Endothelial cell of umbilical vein (primary cell): ENCODE results near the gene ANKRD34B. TPM values are rescaled to one million over a fixed set of nuclear protein-coding genes. Genes with fewer than 3 reads are reported as not detected.

ENCODE experiments used
- BruUV-seq: library from RNA; stranded (reverse); fragments of 400-500 nt; replicated peaks from 2 replicates; lab custom pipeline; 2021; lab: Mats Ljungman, UMichigan
- CTCF ChIA-PET: fragments of 300-600, 350-600 bp; sonication (Branson Sonifier 250); formaldehyde crosslinking; loops from one replicate; lab custom pipeline; 2021; ENCODE audit warnings: antibody characterized with exemption, inconsistent platforms; lab: Charles Lee
- POLR2A ChIA-PET: fragments of 300-600, 350-600 bp; sonication (Branson Sonifier 250); formaldehyde crosslinking; loops from one replicate; lab custom pipeline; 2021; ENCODE audit warnings: antibody characterized with exemption, inconsistent platforms; lab: Charles Lee
- DNase-seq: peaks from one replicate; pipeline ENCODE4 v3.0.0-alpha.2; 2011; ENCODE audit warnings: low read depth, low spot score
- FAIRE-seq: peaks from 2 replicates; lab custom pipeline; 2011; peaks lifted over from hg19 to GRCh38; lab: Jason Lieb, UNC
- H2AFZ ChIP-seq: 2 replicates; pipeline ENCODE4 v1.6.0; 2012; ENCODE audit warnings: low read depth, low read length, control low read depth, inconsistent platforms
- H3K27ac ChIP-seq: 2 replicates; pipeline ENCODE4 v1.5.1; 2011; ENCODE audit warnings: low read depth, mild to moderate bottlenecking, control low read depth, low read length, moderate library complexity; ENCODE audit not compliant: insufficient read depth
- H3K27me3 ChIP-seq, 2 experiments: 2 replicates each; pipeline versions ENCODE4 v1.6.0 to v1.6.1; 2011; ENCODE audit warnings: low read length in 2 of 2, mixed read lengths in 1 of 2; ENCODE audit not compliant: control insufficient read depth in 2 of 2, insufficient read depth in 2 of 2
- H3K36me3 ChIP-seq, 2 experiments: 2 replicates in 1 of 2; 3 replicates in 1 of 2; pipeline ENCODE4 v1.5.1; 2011; ENCODE audit warnings: low read length in 2 of 2, mild to moderate bottlenecking in 1 of 2, moderate library complexity in 1 of 2; ENCODE audit not compliant: control insufficient read depth in 2 of 2, insufficient read depth in 2 of 2; ENCODE audit errors: extremely low read depth in 1 of 2
- H3K4me1 ChIP-seq: 3 replicates; pipeline ENCODE4 v1.5.1; 2011; ENCODE audit warnings: mild to moderate bottlenecking, low read length; ENCODE audit not compliant: control insufficient read depth, insufficient read depth; ENCODE audit errors: extremely low read depth
- H3K4me2 ChIP-seq: 2 replicates; pipeline ENCODE4 v1.6.1; 2011; ENCODE audit warnings: low read length, control low read depth, mixed read lengths; ENCODE audit not compliant: insufficient read depth
- H3K4me3 ChIP-seq, 3 experiments: fragments of 200-600 bp in 1 of 3; sonication (generic), shearing (Covaris generic) in 1 of 3; replicated peaks in 1 of 3; 2 replicates each; pipeline ENCODE4 v1.5.1; 2011 to 2016; ENCODE audit warnings: control low read depth in 3 of 3, low read length in 3 of 3, mild to moderate bottlenecking in 2 of 3, inconsistent platforms in 1 of 3, low read depth in 1 of 3, moderate library complexity in 1 of 3; ENCODE audit not compliant: insufficient read depth in 1 of 3
- H3K79me2 ChIP-seq: 2 replicates; pipeline ENCODE4 v1.6.0; 2012; ENCODE audit warnings: low read length, inconsistent platforms; ENCODE audit not compliant: control insufficient read depth, insufficient read depth
- H3K9ac ChIP-seq: replicated peaks from 2 replicates; pipeline ENCODE3; 2011; ENCODE audit warnings: low read length, control low read depth; ENCODE audit not compliant: insufficient read depth; ENCODE audit errors: extremely low read depth
- H3K9me1 ChIP-seq: replicated peaks from 3 replicates; pipeline ENCODE4 v1.6.0; 2011; ENCODE audit warnings: mild to moderate bottlenecking, low read length; ENCODE audit not compliant: control insufficient read depth, insufficient read depth; ENCODE audit errors: extremely low read depth
- H3K9me3 ChIP-seq: replicated peaks from 2 replicates; pipeline ENCODE4 v1.5.1; 2012; ENCODE audit warnings: low read length, inconsistent platforms; ENCODE audit not compliant: control insufficient read depth, insufficient read depth
- H4K20me1 ChIP-seq: replicated peaks from 2 replicates; pipeline ENCODE3; 2011; ENCODE audit warnings: mild to moderate bottlenecking, low read length; ENCODE audit not compliant: control insufficient read depth, insufficient read depth; ENCODE audit errors: extremely low read depth
- CTCF ChIP-seq, 2 donors: IDR thresholded peaks; 1 replicate in 1 of 2; 2 replicates in 1 of 2; pipeline ENCODE4 v1.5.1; 2011; ENCODE audit warnings: low read length in 2 of 2, mild to moderate bottlenecking in 2 of 2, moderate library complexity in 2 of 2, control low read depth in 1 of 2, inconsistent platforms in 1 of 2, low read depth in 1 of 2; ENCODE audit not compliant: insufficient read depth in 1 of 2; ENCODE audit errors: extremely low read depth in 1 of 2
- EZH2 ChIP-seq: IDR thresholded peaks from 2 replicates; pipeline ENCODE4 v1.6.1; 2012; ENCODE audit warnings: borderline replicate concordance, low read depth, mild to moderate bottlenecking, moderate library complexity, low read length, inconsistent platforms; ENCODE audit not compliant: severe bottlenecking
- FOS ChIP-seq: IDR thresholded peaks from 2 replicates; pipeline ENCODE4 v1.6.1; 2011; ENCODE audit warnings: mild to moderate bottlenecking, low read length, moderate library complexity, borderline replicate concordance; ENCODE audit not compliant: insufficient read depth
- GATA2 ChIP-seq: IDR thresholded peaks from 2 replicates; pipeline ENCODE4 v1.7.0; 2011; ENCODE audit warnings: low read depth, mild to moderate bottlenecking, moderate library complexity, mixed read lengths, low read length; ENCODE audit not compliant: insufficient read length, insufficient read depth
- JUN ChIP-seq: IDR thresholded peaks from 2 replicates; pipeline ENCODE4 v1.6.1; 2011; ENCODE audit warnings: borderline replicate concordance, low read depth; ENCODE audit not compliant: insufficient read length, insufficient read depth
- MYC ChIP-seq: IDR thresholded peaks from one replicate; pipeline ENCODE4 v1.6.1; 2011; ENCODE audit warnings: mild to moderate bottlenecking, low read depth, low read length
- POLR2A ChIP-seq: IDR thresholded peaks from 2 replicates; pipeline ENCODE4 v1.6.1; 2012; ENCODE audit warnings: low read depth, mild to moderate bottlenecking, control low read depth, low read length
- POLR2AphosphoS5 ChIP-seq: IDR thresholded peaks from 2 replicates; pipeline ENCODE4 v1.6.1; 2012; ENCODE audit warnings: low read depth, mild to moderate bottlenecking, control low read depth, low read length, moderate library complexity; ENCODE audit not compliant: insufficient read depth
- dilution Hi-C: fragments of 300-500 bp; cut with MboI; formaldehyde crosslinking; loops from one replicate; pipeline ENCODE4 v1.15.0; 2019; ENCODE audit warnings: low sequenced_read_pairs; ENCODE audit not compliant: extremely low pct_ligation_motif_present
- intact Hi-C: fragments of 100-400 bp; cut with micrococcal nuclease; formaldehyde crosslinking; loops from one replicate; pipeline ENCODE4 v1.10.0; 2022
- polyA plus RNA-seq, 4 experiments: library from polyadenylated mRNA; depleted of rRNA in 3 of 4; stranded (reverse) in 3 of 4; unstranded in 1 of 4; fragments of >200 nt; gene quantifications; 2 replicates each; pipeline versions ENCODE4 v1.2.1 to v1.2.3, GENCODE V29; 2011 to 2012; ENCODE audit warnings: missing spikeins in 1 of 4
- total RNA-seq: library from RNA; stranded (reverse); gene quantifications from 2 replicates; pipeline ENCODE4 v1.2.3, GENCODE V29; 2021
- TF ChIP-seq, protein P1 (sequence below): IDR thresholded peaks from 2 replicates; pipeline ENCODE4 v1.6.1; 2011; ENCODE audit not compliant: insufficient read depth, insufficient read length

Gene ANKRD34B
- total and polyA plus RNA-seq, 2 donors (not counting 3 experiments of a cell fraction or from before 2014, with no cell fraction given), result not detected

GRCh38 chr5:80576383-80576782 lies 6.3 kb upstream of the ANKRD34B start:
- no peaks in the 10 kb centered on the region for H3K79me2 ChIP-seq
- TF ChIP-seq EZH2 (no peak), JUN (no peak), FOS (no peak), POLR2AphosphoS5 (no peak), POLR2A (no peak), GATA2 (no peak)
- TF ChIP-seq, protein P1, sequence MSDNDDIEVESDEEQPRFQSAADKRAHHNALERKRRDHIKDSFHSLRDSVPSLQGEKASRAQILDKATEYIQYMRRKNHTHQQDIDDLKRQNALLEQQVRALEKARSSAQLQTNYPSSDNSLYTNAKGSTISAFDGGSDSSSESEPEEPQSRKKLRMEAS, result no peak
- H3K27me3 ChIP-seq, result peaks cover 10% of the 10 kb centered on the region in 2 experiments
- intact Hi-C loops, result no loop called here
- ChIA-PET CTCF (no interaction called here), POLR2A (no interaction called here)
- no peak overlapping the region for H3K4me2 ChIP-seq
- no peak overlapping the region for H3K27ac ChIP-seq
- no peak for FAIRE-seq
- dilution Hi-C loops, result no loop called here
- H3K9ac ChIP-seq, result no peak overlapping the region
- no peaks in the 10 kb centered on the region for H3K36me3 ChIP-seq
- no peaks in the 10 kb centered on the region for H3K4me1 ChIP-seq
- DNase-seq, result no peak
- no TSS peak for BruUV-seq
- H3K4me3 ChIP-seq, result no peak overlapping the region
- H3K9me1 ChIP-seq, result no peaks in the 10 kb centered on the region
- H2AFZ ChIP-seq, result no peak overlapping the region
- no peaks in the 10 kb centered on the region for H4K20me1 ChIP-seq
- no peaks in the 10 kb centered on the region for H3K9me3 ChIP-seq

DNA sequence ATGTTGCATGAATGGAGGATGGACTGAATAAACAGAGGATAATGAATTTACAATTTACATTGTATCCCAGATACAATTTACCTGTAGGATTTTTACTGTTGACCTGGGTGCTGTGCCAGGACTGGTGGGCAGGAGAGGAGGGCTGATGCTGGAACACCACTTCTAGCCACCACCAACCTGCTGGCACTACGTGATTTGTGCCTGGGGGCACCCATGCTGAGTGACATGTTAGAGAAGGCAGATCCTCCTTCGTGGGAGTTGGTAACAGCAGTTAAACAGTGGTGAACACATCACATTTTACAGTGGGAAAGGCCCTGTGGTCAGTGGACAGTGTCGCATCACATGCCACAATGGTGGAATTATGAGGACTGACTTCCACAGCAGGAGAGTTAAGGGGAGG lies 3.0 kb upstream of the ANKRD34B start:
- H3K9ac ChIP-seq, result no peak overlapping the region
- ChIA-PET CTCF (interaction anchor here (1.0 kb wide), 1 partner anchor 15 kb away, joined by 3 read pairs; no protein-coding TSS in a partner anchor), POLR2A (no interaction called here)
- no peaks in the 10 kb centered on the region for H3K36me3 ChIP-seq
- intact Hi-C loops (loop anchor here (5.0 kb wide), 1 partner anchor 86 kb away; the partner anchor contains the start of gene FAM151B), dilution Hi-C loops (no loop called here)
- no peak overlapping the region for H3K27ac ChIP-seq
- H3K4me2 ChIP-seq, result no peak overlapping the region
- peaks cover 25 to 39% of the 10 kb centered on the region in 2 experiments for H3K27me3 ChIP-seq
- no peaks in the 10 kb centered on the region for H3K9me3 ChIP-seq
- BruUV-seq, result no TSS peak
- H3K9me1 ChIP-seq, result no peaks in the 10 kb centered on the region
- FAIRE-seq, result no peak
- TF ChIP-seq CTCF (IDR thresholded peaks at IDR 0.05; ENCODE audit: extremely low read depth in 1 of 2, insufficient read depth in 1 of 2, low read depth in 1 of 2, low read length in 2 of 2) (no peak), POLR2A (no peak), FOS (no peak), MYC (no peak), POLR2AphosphoS5 (no peak), GATA2 (no peak), JUN (no peak), EZH2 (no peak)
- TF ChIP-seq, protein P1, result no peak
- no peak overlapping the region for H2AFZ ChIP-seq
- H3K4me3 ChIP-seq, result no peak overlapping the region
- H3K4me1 ChIP-seq, result no peaks in the 10 kb centered on the region
- H4K20me1 ChIP-seq, result no peaks in the 10 kb centered on the region
- H3K79me2 ChIP-seq, result no peaks in the 10 kb centered on the region
- no peak for DNase-seq
